Measurements from ENCODE around the gene EWSR1.

EWSR1 gene

GRCh38 chr22:29316141-29316828, 48.2 kb downstream of the EWSR1 start:
- Histone ChIP-seq H3K27me3 (ENCODE audit: insufficient read depth, low read length) (peaks cover 31% of the 10 kb centered on the region), H3K4me2 (ENCODE audit: low read length) (peak overlapping the region; percentile 72), H4K91ac (ENCODE audit: low read depth, low read length) (no peak overlapping the region), H3K79me1 (ENCODE audit: low read length) (no peaks in the 10 kb centered on the region), H3K36me3 (ENCODE audit: control insufficient read depth in 1 of 2, insufficient read depth in 2 of 2, low read length in 2 of 2) (peaks cover 7 to 9% of the 10 kb centered on the region in 2 experiments), H3K9ac (ENCODE audit: low read length) (no peak overlapping the region), H3K27ac (ENCODE audit: low read depth, low read length) (no peak overlapping the region), H4K12ac (ENCODE audit: low read depth, low read length) (no peak overlapping the region), H2BK5ac (ENCODE audit: low read depth, low read length, poor library complexity) (no peak overlapping the region), H4K8ac (ENCODE audit: low read depth, low read length) (no peak overlapping the region), H3K18ac (ENCODE audit: low read length) (no peak overlapping the region), H3K4me1 (ENCODE audit: control insufficient read depth in 1 of 2, insufficient read depth in 2 of 2, low read length in 2 of 2) (peaks cover 4 to 9% of the 10 kb centered on the region in 2 experiments), H3K14ac (ENCODE audit: low read length) (no peak overlapping the region), H3K23ac (ENCODE audit: low read length) (no peak overlapping the region), H2BK12ac (ENCODE audit: low read length) (no peak overlapping the region), H2BK120ac (ENCODE audit: insufficient read depth, low read length, poor library complexity) (no peak overlapping the region), H3K79me2 (ENCODE audit: control insufficient read depth, insufficient read depth, low read length, poor library complexity) (no peaks in the 10 kb centered on the region), H3K4me3 (ENCODE audit: low read depth, low read length) (no peak overlapping the region), H3K9me3 (ENCODE audit: insufficient read depth, low read depth, low read length) (peaks cover 3% of the 10 kb centered on the region), H2AK5ac (ENCODE audit: low read length) (no peak overlapping the region), H2AFZ (ENCODE audit: insufficient read depth, low read length, poor library complexity) (no peak overlapping the region), H3K4ac (ENCODE audit: low read depth, low read length) (no peak overlapping the region)
- DNase-seq, result no peak
- WGBS (ENCODE audit: extremely low coverage, insufficient coverage, insufficient read length), result no CpG with 5 or more reads among the region's 18 CpGs

DNA sequence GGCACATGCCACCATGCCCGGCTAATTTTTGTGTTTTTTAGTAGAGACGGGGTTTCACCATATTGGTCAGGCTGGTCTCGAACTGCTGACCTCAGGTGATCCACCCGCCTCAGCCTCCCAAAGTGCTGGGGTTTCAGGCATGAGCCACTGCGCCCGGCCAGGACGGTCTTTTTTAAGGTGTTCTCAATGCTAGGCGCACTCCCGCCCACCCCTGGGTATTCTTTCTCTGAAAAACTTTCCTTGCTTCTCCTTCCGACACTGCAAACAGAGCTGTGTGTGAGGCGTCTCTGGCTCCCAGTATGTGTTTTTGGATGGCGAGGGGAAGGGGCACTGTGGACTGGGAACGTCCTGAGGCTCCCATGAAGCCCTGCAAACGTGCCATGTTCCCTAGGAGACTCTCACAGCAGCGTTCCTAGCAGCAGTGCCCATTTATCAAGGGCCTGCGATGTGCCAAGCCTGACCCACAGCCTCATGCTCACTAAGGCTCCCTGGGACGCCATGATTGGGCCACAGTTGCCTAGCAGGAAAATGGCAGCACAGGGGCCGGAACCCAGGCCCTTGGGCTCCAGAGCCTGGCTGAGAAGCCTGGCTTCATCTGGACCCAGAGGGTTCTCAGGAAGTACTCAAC, 49.9 kb downstream of the EWSR1 start:
- Histone ChIP-seq H4K91ac (ENCODE audit: low read depth, low read length) (no peak overlapping the region), H3K27ac (ENCODE audit: low read depth, low read length) (no peak overlapping the region), H2BK5ac (ENCODE audit: low read depth, low read length, poor library complexity) (no peak overlapping the region), H3K14ac (ENCODE audit: low read length) (no peak overlapping the region), H3K4me1 (ENCODE audit: control insufficient read depth in 1 of 2, insufficient read depth in 2 of 2, low read length in 2 of 2) (peaks cover 4 to 9% of the 10 kb centered on the region in 2 experiments), H2BK12ac (ENCODE audit: low read length) (no peak overlapping the region), H3K4ac (ENCODE audit: low read depth, low read length) (no peak overlapping the region), H3K23ac (ENCODE audit: low read length) (no peak overlapping the region), H3K4me2 (ENCODE audit: low read length) (no peak overlapping the region), H2BK120ac (ENCODE audit: insufficient read depth, low read length, poor library complexity) (no peak overlapping the region), H3K27me3 (ENCODE audit: insufficient read depth, low read length) (peaks cover 31% of the 10 kb centered on the region), H3K36me3 (ENCODE audit: control insufficient read depth in 1 of 2, insufficient read depth in 2 of 2, low read length in 2 of 2) (no peaks in the 10 kb centered on the region), H2AFZ (ENCODE audit: insufficient read depth, low read length, poor library complexity) (no peak overlapping the region), H3K79me1 (ENCODE audit: low read length) (no peaks in the 10 kb centered on the region), H3K9ac (ENCODE audit: low read length) (no peak overlapping the region), H3K18ac (ENCODE audit: low read length) (no peak overlapping the region), H4K12ac (ENCODE audit: low read depth, low read length) (no peak overlapping the region), H3K9me3 (ENCODE audit: insufficient read depth, low read depth, low read length) (peaks cover 3% of the 10 kb centered on the region), H2AK5ac (ENCODE audit: low read length) (no peak overlapping the region), H3K79me2 (ENCODE audit: control insufficient read depth, insufficient read depth, low read length, poor library complexity) (no peaks in the 10 kb centered on the region), H3K4me3 (ENCODE audit: low read depth, low read length) (no peak overlapping the region), H4K8ac (ENCODE audit: low read depth, low read length) (no peak overlapping the region)
- no peak for DNase-seq
- WGBS (ENCODE audit: extremely low coverage, insufficient coverage, insufficient read length), result no CpG with 5 or more reads among the region's 18 CpGs

GRCh38 chr22:29319072-29319471, 51.0 kb downstream of the EWSR1 start:
- Histone ChIP-seq H3K4me2 (ENCODE audit: low read length) (no peak overlapping the region), H2AFZ (ENCODE audit: insufficient read depth, low read length, poor library complexity) (no peak overlapping the region), H3K4me3 (ENCODE audit: low read depth, low read length) (no peak overlapping the region), H3K4ac (ENCODE audit: low read depth, low read length) (no peak overlapping the region), H2AK5ac (ENCODE audit: low read length) (no peak overlapping the region), H3K4me1 (ENCODE audit: control insufficient read depth in 1 of 2, insufficient read depth in 2 of 2, low read length in 2 of 2) (peaks cover 4 to 9% of the 10 kb centered on the region in 2 experiments), H3K14ac (ENCODE audit: low read length) (no peak overlapping the region), H2BK5ac (ENCODE audit: low read depth, low read length, poor library complexity) (no peak overlapping the region), H3K18ac (ENCODE audit: low read length) (no peak overlapping the region), H3K9ac (ENCODE audit: low read length) (no peak overlapping the region), H3K27me3 (ENCODE audit: insufficient read depth, low read length) (peaks cover 21% of the 10 kb centered on the region), H3K79me1 (ENCODE audit: low read length) (no peaks in the 10 kb centered on the region), H2BK120ac (ENCODE audit: insufficient read depth, low read length, poor library complexity) (no peak overlapping the region), H4K12ac (ENCODE audit: low read depth, low read length) (no peak overlapping the region), H4K91ac (ENCODE audit: low read depth, low read length) (no peak overlapping the region), H2BK12ac (ENCODE audit: low read length) (no peak overlapping the region), H3K36me3 (ENCODE audit: control insufficient read depth in 1 of 2, insufficient read depth in 2 of 2, low read length in 2 of 2) (no peaks in the 10 kb centered on the region), H4K8ac (ENCODE audit: low read depth, low read length) (no peak overlapping the region), H3K27ac (ENCODE audit: low read depth, low read length) (no peak overlapping the region), H3K23ac (ENCODE audit: low read length) (no peak overlapping the region), H3K79me2 (ENCODE audit: control insufficient read depth, insufficient read depth, low read length, poor library complexity) (no peaks in the 10 kb centered on the region), H3K9me3 (ENCODE audit: insufficient read depth, low read depth, low read length) (no peaks in the 10 kb centered on the region)
- WGBS (ENCODE audit: extremely low coverage, insufficient coverage, insufficient read length), result no CpG with 5 or more reads among the region's 2 CpGs
- no peak for DNase-seq

DNA sequence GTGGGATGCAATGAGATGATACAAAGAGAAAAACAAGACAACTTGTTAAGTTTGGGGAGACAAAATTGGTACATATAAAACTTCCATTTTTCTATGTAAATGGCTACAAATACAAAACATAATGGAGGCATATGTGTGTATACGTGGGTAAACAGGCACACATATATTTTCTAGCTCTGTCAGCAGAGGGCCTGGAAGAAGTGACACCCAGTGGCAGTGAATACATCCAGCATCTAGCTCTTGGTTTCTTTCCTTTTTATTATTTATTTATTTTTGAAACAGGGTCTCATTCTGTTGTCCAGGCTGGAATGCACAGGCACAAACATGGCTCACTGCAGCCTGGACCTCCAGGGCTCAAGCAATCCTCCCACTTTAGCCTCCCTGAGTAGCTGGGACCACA, 52.5 kb downstream of the EWSR1 start:
- no peak overlapping the region for H4K12ac ChIP-seq (ENCODE audit: low read depth, low read length)
- H3K27me3 ChIP-seq (ENCODE audit: insufficient read depth, low read length), result peaks cover 6% of the 10 kb centered on the region
- no peak overlapping the region for H4K8ac ChIP-seq (ENCODE audit: low read depth, low read length)
- no peak overlapping the region for H2AK5ac ChIP-seq (ENCODE audit: low read length)
- H3K4ac ChIP-seq (ENCODE audit: low read depth, low read length), result no peak overlapping the region
- H4K91ac ChIP-seq (ENCODE audit: low read depth, low read length), result no peak overlapping the region
- H3K9me3 ChIP-seq (ENCODE audit: insufficient read depth, low read depth, low read length), result no peaks in the 10 kb centered on the region
- H2BK5ac ChIP-seq (ENCODE audit: low read depth, low read length, poor library complexity), result no peak overlapping the region
- no peak for DNase-seq
- no peak overlapping the region for H3K14ac ChIP-seq (ENCODE audit: low read length)
- H3K79me1 ChIP-seq (ENCODE audit: low read length), result no peaks in the 10 kb centered on the region
- H3K27ac ChIP-seq (ENCODE audit: low read depth, low read length), result no peak overlapping the region
- H3K4me3 ChIP-seq (ENCODE audit: low read depth, low read length), result no peak overlapping the region
- H2AFZ ChIP-seq (ENCODE audit: insufficient read depth, low read length, poor library complexity), result no peak overlapping the region
- no peak overlapping the region for H3K23ac ChIP-seq (ENCODE audit: low read length)
- H3K79me2 ChIP-seq (ENCODE audit: control insufficient read depth, insufficient read depth, low read length, poor library complexity), result no peaks in the 10 kb centered on the region
- H3K18ac ChIP-seq (ENCODE audit: low read length), result no peak overlapping the region
- WGBS (ENCODE audit: extremely low coverage, insufficient coverage, insufficient read length), result no CpG with 5 or more reads among the region's 1 CpG
- H2BK120ac ChIP-seq (ENCODE audit: insufficient read depth, low read length, poor library complexity), result no peak overlapping the region
- H3K9ac ChIP-seq (ENCODE audit: low read length), result no peak overlapping the region
- no peak overlapping the region for H2BK12ac ChIP-seq (ENCODE audit: low read length)
- H3K4me2 ChIP-seq (ENCODE audit: low read length), result no peak overlapping the region
- H3K36me3 ChIP-seq (ENCODE audit: control insufficient read depth in 1 of 2, insufficient read depth in 2 of 2, low read length in 2 of 2), result no peaks in the 10 kb centered on the region
- no peaks in the 10 kb centered on the region for H3K4me1 ChIP-seq (ENCODE audit: control insufficient read depth in 1 of 2, insufficient read depth in 2 of 2, low read length in 2 of 2)
